HepG2 (cell line): ENCODE measurements around the gene UBE2R2. TPM values are rescaled to one million over a fixed set of nuclear protein-coding genes. Genes with fewer than 3 reads are reported as not detected.

ENCODE experiments used
- ATAC-seq: fragments of 200-7000 bp; cut with Tn5 transposase; 3 replicates; pipeline ENCODE4 v1.9.1; 2020; ENCODE audit warnings: mild to moderate bottlenecking, moderate library complexity
- BruUV-seq: library from RNA; stranded (reverse); fragments of 400-500 nt; replicated peaks from 2 replicates; lab custom pipeline; 2021; lab: Mats Ljungman, UMichigan
- CTCF ChIA-PET: fragments of 300-600 bp; formaldehyde crosslinking; extraction: SDS; loops from one replicate; lab custom pipeline; 2021; ENCODE audit warnings: low total read pairs, inconsistent platforms, low intra/inter-chr PET ratio; lab: Yijun Ruan, JAX
- POLR2A ChIA-PET: fragments of 350-600 bp; sonication (Branson Sonifier 250); formaldehyde crosslinking; loops from one replicate; lab custom pipeline; 2020; ENCODE audit warnings: antibody characterized with exemption, inconsistent platforms; lab: Yijun Ruan, JAX
- DNase-seq: peaks from one replicate; pipeline ENCODE4 v3.0.0-alpha.2; 2015; ENCODE audit warnings: low spot score
- FAIRE-seq: peaks from 3 replicates; lab custom pipeline; 2011; peaks lifted over from hg19 to GRCh38; lab: Jason Lieb, UNC
- H2AFZ ChIP-seq: one replicate; pipeline ENCODE4 v1.6.1; 2011; ENCODE audit warnings: low read length, inconsistent platforms
- H3K27ac ChIP-seq: fragments of 300-600 bp; 3 replicates; pipeline ENCODE4 v1.8.0; 2011; ENCODE audit warnings: mixed run types, mild to moderate bottlenecking, mixed read lengths, low read length, inconsistent platforms; ENCODE audit not compliant: insufficient read depth; ENCODE audit errors: extremely low read length
- H3K27me3 ChIP-seq, 2 experiments: fragments of 200-600 bp in 1 of 2; 2 replicates in 1 of 2; 3 replicates in 1 of 2; pipeline versions ENCODE4 v1.6.0 to v1.8.0; 2011; ENCODE audit warnings: low read length in 2 of 2, mild to moderate bottlenecking in 2 of 2, moderate library complexity in 2 of 2, inconsistent platforms in 1 of 2; ENCODE audit not compliant: insufficient read depth in 2 of 2, control insufficient read depth in 1 of 2
- H3K36me3 ChIP-seq, 2 experiments: fragments of 200-600 bp in 1 of 2; replicated peaks in 1 of 2; 2 replicates in 1 of 2; 3 replicates in 1 of 2; pipeline versions ENCODE4 v1.5.1 to v1.8.0; 2011; ENCODE audit warnings: low read length in 2 of 2, inconsistent platforms in 1 of 2; ENCODE audit not compliant: insufficient read depth in 2 of 2, control insufficient read depth in 1 of 2
- H3K4me1 ChIP-seq: 2 replicates; pipeline ENCODE4 v1.5.1; 2012; ENCODE audit warnings: low read length, inconsistent platforms; ENCODE audit not compliant: insufficient read depth
- H3K4me2 ChIP-seq: 2 replicates; pipeline ENCODE4 v1.6.0; 2011; ENCODE audit warnings: low read depth, low read length, inconsistent platforms
- H3K4me3 ChIP-seq, 3 experiments: fragments of 200-600 bp in 1 of 3; sonication (generic), shearing (Covaris generic) in 1 of 3; replicated peaks in 1 of 3; 2 replicates each; pipeline ENCODE4 v1.5.1; 2011 to 2016; ENCODE audit warnings: low read length in 3 of 3, inconsistent platforms in 2 of 3, low read depth in 2 of 3, mild to moderate bottlenecking in 2 of 3, control low read depth in 1 of 3, mixed read lengths in 1 of 3; ENCODE audit not compliant: insufficient read depth in 1 of 3
- H3K79me2 ChIP-seq: one replicate; pipeline ENCODE4 v1.6.1; 2011; ENCODE audit warnings: low read length, inconsistent platforms; ENCODE audit not compliant: insufficient read depth
- H3K9ac ChIP-seq: 2 replicates; pipeline ENCODE4 v1.6.0; 2011; ENCODE audit warnings: mild to moderate bottlenecking, low read depth, low read length, inconsistent platforms; ENCODE audit not compliant: insufficient read depth
- H3K9me3 ChIP-seq: 2 replicates; pipeline ENCODE4 v1.5.1; 2012; ENCODE audit warnings: mild to moderate bottlenecking, low read length
- H4K20me1 ChIP-seq: 2 replicates; pipeline ENCODE4 v1.6.0; 2011; ENCODE audit warnings: inconsistent platforms, mild to moderate bottlenecking, low read length, moderate library complexity; ENCODE audit not compliant: insufficient read depth
- CBX2 ChIP-seq, 2 experiments: fragments of 200-600 bp in 1 of 2; sonication (generic); formaldehyde crosslinking in 1 of 2; IDR thresholded peaks; 2 replicates each; pipeline versions ENCODE4 v1.7.0 to v1.8.1; 2018 to 2022; ENCODE audit warnings: low read depth in 2 of 2, low read length in 1 of 2, mild to moderate bottlenecking in 1 of 2, missing genetic modification reagents in 1 of 2
- FOXK1 ChIP-seq: sonication (generic); formaldehyde crosslinking; IDR thresholded peaks from 2 replicates; pipeline ENCODE4 v1.4.0; 2020; ENCODE audit warnings: low read depth, missing genetic modification reagents, borderline replicate concordance
- PPARG ChIP-seq: conservative IDR thresholded peaks from 2 replicates; pipeline ENCODE4 v1.6.1; 2016; ENCODE audit warnings: missing biosample characterization, missing genetic modification reagents
- ZFP37 ChIP-seq: sonication (generic); formaldehyde crosslinking; IDR thresholded peaks from 2 replicates; pipeline ENCODE4 v1.4.0; 2020; ENCODE audit warnings: missing genetic modification reagents, borderline replicate concordance
- ZNF431 ChIP-seq: sonication (generic); formaldehyde crosslinking; IDR thresholded peaks from 2 replicates; pipeline ENCODE4 v1.9.0; 2022; ENCODE audit warnings: missing genetic modification reagents, low read depth, mild to moderate bottlenecking, borderline replicate concordance
- ZNF619 ChIP-seq: sonication (generic); formaldehyde crosslinking; IDR thresholded peaks from 2 replicates; pipeline ENCODE4 v1.4.0; 2020; ENCODE audit warnings: mild to moderate bottlenecking, missing genetic modification reagents
- WGBS: methylation state at CpG from one replicate; pipeline ENCODE4 v1.1.6; 2017; ENCODE audit warnings: low lambda C conversion rate; 5-methylcytosine and 5-hydroxymethylcytosine counted together
- in situ Hi-C: cut with HindIII; loops from 2 replicates; pipeline ENCODE4 v1.10.0; 2017; ENCODE audit warnings: low pct_unique_long_range_greater_than_20kb; ENCODE audit not compliant: extremely low pct_ligation_motif_present
- intact Hi-C: fragments of 100-400 bp; cut with micrococcal nuclease; formaldehyde crosslinking; loops from one replicate; pipeline ENCODE4 v1.10.0; 2022; ENCODE audit not compliant: unreplicated experiment
- polyA plus RNA-seq, 8 experiments: library from polyadenylated mRNA; depleted of rRNA in 3 of 8; stranded (reverse) in 7 of 8; unstranded in 1 of 8; fragments of >200 nt; fragmentation: Illumina TruSeq in 4 of 8; extraction: Trizol in 4 of 8; gene quantifications; 2 replicates each; pipeline versions ENCODE4 v1.2.1 to v1.2.3, GENCODE V29; 2011 to 2016; ENCODE audit warnings: low read depth in 4 of 8, missing spikeins in 1 of 8, mixed read lengths in 1 of 8; ENCODE audit not compliant: insufficient read depth in 1 of 8
- total RNA-seq, 5 experiments: library from RNA; depleted of rRNA; stranded (reverse); fragments of >200 nt; fragmentation: Illumina TruSeq; extraction: Trizol; gene quantifications; 2 replicates each; pipeline ENCODE4 v1.2.3, GENCODE V29; 2016; ENCODE audit warnings: low read depth in 1 of 5
- TF ChIP-seq, protein P1 (sequence below): sonication (generic); formaldehyde crosslinking; IDR thresholded peaks from 2 replicates; pipeline ENCODE4 v1.4.0; 2020; ENCODE audit warnings: missing genetic modification reagents
- TF ChIP-seq, protein P2 (sequence below): sonication (generic); formaldehyde crosslinking; IDR thresholded peaks from 2 replicates; pipeline ENCODE4 v1.5.1; 2020; ENCODE audit warnings: missing genetic modification reagents, mild to moderate bottlenecking, borderline replicate concordance
- TF ChIP-seq, protein P3 (sequence below): IDR thresholded peaks from 2 replicates; pipeline ENCODE4 v1.6.1; 2012; ENCODE audit warnings: inconsistent platforms
- TF ChIP-seq, protein P4 (sequence below): sonication (generic); formaldehyde crosslinking; IDR thresholded peaks from 2 replicates; pipeline ENCODE4 v1.5.0; 2020; ENCODE audit warnings: mild to moderate bottlenecking, low read depth, missing genetic modification reagents, borderline replicate concordance

The UBE2R2 gene
- total and polyA plus RNA-seq, 2 of the 13 experiments (the other 11 are each of a cell fraction or from before 2014, with no cell fraction given): 14.8 to 20.9 TPM

DNA sequence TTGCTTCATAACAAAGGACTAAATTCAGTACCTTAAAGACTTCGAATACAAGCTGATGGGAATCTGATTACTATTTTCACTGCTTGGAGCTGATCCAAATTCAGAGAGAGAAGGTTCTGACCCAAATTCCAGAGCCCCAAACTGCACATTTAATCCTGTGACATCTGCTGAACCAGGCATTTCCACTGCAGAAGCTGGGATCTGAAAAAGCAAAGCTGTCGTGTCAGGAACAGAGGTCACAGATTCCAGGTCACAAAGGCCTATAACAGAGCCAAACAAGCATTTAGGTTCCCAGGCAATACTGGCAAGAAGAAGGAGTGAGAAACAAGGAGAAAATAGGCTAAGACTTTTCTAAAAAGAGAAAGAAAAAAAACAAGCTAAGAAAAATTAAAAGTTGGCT, 126.4 kb downstream of the UBE2R2 start:
- ATAC-seq (no peak), FAIRE-seq (no peak), DNase-seq (no peak)
- WGBS: 90% methylated on average over 2 of the region's 2 CpGs
- BruUV-seq: no TSS peak
- Histone ChIP-seq H3K9ac (0 out of 2 replicates have a peak overlapping the region, but pooled peaks have one; percentile 2), H3K4me2 (no peak overlapping the region), H4K20me1 (no peaks in the 10 kb centered on the region), H3K9me3 (no peaks in the 10 kb centered on the region), H3K27me3 (no peaks in the 10 kb centered on the region), H3K4me3 (no peak overlapping the region), H2AFZ (no peak overlapping the region), H3K36me3 (peaks cover 18 to 62% of the 10 kb centered on the region in 2 experiments), H3K27ac (peak overlapping the region; percentile 99), H3K4me1 (peaks cover 56% of the 10 kb centered on the region), H3K79me2 (no peaks in the 10 kb centered on the region)
- in situ Hi-C loops (no loop called here), intact Hi-C loops (loop anchor here (5.0 to 10.0 kb wide), 2 partner anchors 71 to 129 kb away; no protein-coding TSS in a partner anchor)
- ChIA-PET POLR2A (no interaction called here), CTCF (no interaction called here)
- TF ChIP-seq ZFP37 (CRISPR knock-in tag) (no peak), ZNF619 (no peak), ZNF431 (no peak), CBX2 (IDR thresholded peaks at IDR 0.05; ENCODE audit: low read depth, low read length) (no peak), CBX2 (CRISPR knock-in tag; IDR thresholded peaks at IDR 0.05; ENCODE audit: low read depth) (no peak), PPARG (no peak), FOXK1 (CRISPR knock-in tag) (no peak)
- TF ChIP-seq, protein P1, sequence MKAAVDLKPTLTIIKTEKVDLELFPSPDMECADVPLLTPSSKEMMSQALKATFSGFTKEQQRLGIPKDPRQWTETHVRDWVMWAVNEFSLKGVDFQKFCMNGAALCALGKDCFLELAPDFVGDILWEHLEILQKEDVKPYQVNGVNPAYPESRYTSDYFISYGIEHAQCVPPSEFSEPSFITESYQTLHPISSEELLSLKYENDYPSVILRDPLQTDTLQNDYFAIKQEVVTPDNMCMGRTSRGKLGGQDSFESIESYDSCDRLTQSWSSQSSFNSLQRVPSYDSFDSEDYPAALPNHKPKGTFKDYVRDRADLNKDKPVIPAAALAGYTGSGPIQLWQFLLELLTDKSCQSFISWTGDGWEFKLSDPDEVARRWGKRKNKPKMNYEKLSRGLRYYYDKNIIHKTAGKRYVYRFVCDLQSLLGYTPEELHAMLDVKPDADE (CRISPR knock-in tag): no peak
- TF ChIP-seq, protein P2, sequence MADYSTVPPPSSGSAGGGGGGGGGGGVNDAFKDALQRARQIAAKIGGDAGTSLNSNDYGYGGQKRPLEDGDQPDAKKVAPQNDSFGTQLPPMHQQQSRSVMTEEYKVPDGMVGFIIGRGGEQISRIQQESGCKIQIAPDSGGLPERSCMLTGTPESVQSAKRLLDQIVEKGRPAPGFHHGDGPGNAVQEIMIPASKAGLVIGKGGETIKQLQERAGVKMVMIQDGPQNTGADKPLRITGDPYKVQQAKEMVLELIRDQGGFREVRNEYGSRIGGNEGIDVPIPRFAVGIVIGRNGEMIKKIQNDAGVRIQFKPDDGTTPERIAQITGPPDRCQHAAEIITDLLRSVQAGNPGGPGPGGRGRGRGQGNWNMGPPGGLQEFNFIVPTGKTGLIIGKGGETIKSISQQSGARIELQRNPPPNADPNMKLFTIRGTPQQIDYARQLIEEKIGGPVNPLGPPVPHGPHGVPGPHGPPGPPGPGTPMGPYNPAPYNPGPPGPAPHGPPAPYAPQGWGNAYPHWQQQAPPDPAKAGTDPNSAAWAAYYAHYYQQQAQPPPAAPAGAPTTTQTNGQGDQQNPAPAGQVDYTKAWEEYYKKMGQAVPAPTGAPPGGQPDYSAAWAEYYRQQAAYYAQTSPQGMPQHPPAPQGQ (CRISPR knock-in tag): no peak
- TF ChIP-seq, protein P3, sequence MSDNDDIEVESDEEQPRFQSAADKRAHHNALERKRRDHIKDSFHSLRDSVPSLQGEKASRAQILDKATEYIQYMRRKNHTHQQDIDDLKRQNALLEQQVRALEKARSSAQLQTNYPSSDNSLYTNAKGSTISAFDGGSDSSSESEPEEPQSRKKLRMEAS: no peak
- TF ChIP-seq, protein P4, sequence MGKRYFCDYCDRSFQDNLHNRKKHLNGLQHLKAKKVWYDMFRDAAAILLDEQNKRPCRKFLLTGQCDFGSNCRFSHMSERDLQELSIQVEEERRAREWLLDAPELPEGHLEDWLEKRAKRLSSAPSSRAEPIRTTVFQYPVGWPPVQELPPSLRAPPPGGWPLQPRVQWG (CRISPR knock-in tag): no peak
